Ovary (tissue), 9 donors: ENCODE measurements around the gene DNASE1. TPM values are rescaled to one million over a fixed set of nuclear protein-coding genes. Genes with fewer than 3 reads are reported as not detected.

Source experiments
- DNase-seq, 5 donors: peaks; one replicate each; pipeline ENCODE4 v3.0.0-alpha.2; 2019 to 2020
- H3K27ac ChIP-seq, 2 donors: fragments of 200-600 bp; one replicate each; pipeline versions ENCODE4 v1.5.1 to v1.8.0; 2019 to 2022
- H3K27me3 ChIP-seq: fragments of 200-600 bp; one replicate; pipeline ENCODE4 v1.8.0; 2022
- H3K36me3 ChIP-seq: fragments of 200-600 bp; sonication (generic); one replicate; pipeline ENCODE4 v1.5.1; 2019
- H3K4me1 ChIP-seq: one replicate; pipeline ENCODE4 v1.8.1; 2013; ENCODE audit warnings: mild to moderate bottlenecking, moderate library complexity; ENCODE audit not compliant: insufficient read depth
- H3K4me3 ChIP-seq: fragments of 200-600 bp; sonication (generic); one replicate; pipeline ENCODE4 v1.5.1; 2017
- H3K9me3 ChIP-seq, 2 donors: fragments of 200-600 bp in 1 of 2; sonication (generic) in 1 of 2; one replicate each; pipeline versions ENCODE4 v1.5.1 to v1.8.1; 2013 to 2019; ENCODE audit warnings: mild to moderate bottlenecking in 1 of 2, moderate library complexity in 1 of 2
- EP300 ChIP-seq: sonication (generic); formaldehyde crosslinking; IDR thresholded peaks from one replicate; pipeline ENCODE4 v1.6.1; 2017; ENCODE audit warnings: antibody characterized with exemption
- POLR2A ChIP-seq: fragments of 450-650 bp; IDR thresholded peaks from one replicate; pipeline ENCODE4 v1.6.1; 2017; ENCODE audit warnings: antibody characterized with exemption, mild to moderate bottlenecking, moderate library complexity
- WGBS, 3 donors: extraction: QIAGEN DNeasy Blood & Tissue Kit in 1 of 3; methylation state at CpG; one replicate each; pipeline versions ENCODE4 v1.1.5 to v1.1.7; 2013 to 2017; 5-methylcytosine and 5-hydroxymethylcytosine counted together
- intact Hi-C, 4 donors: fragments of 100-400 bp; cut with DNase I; formaldehyde crosslinking; loops; one replicate each; pipeline versions ENCODE4 v1.11.0 to v1.15.1; 2022 to 2023
- polyA plus RNA-seq, 2 donors: library from polyadenylated mRNA; stranded (reverse); fragments of 200-250 nt in 1 of 2; fragments of 350-450 nt in 1 of 2; fragmentation: Illumina TruSeq in 1 of 2; extraction: RNeasy Lipid Tissue Mini Kit (QIAGEN cat#74804) in 1 of 2; gene quantifications; one replicate each; pipeline ENCODE4 v1.2.3, GENCODE V29; 2013 to 2014
- total RNA-seq, 7 donors: library from RNA; depleted of rRNA in 2 of 7; stranded (reverse); fragments of >200 nt in 2 of 7; fragmentation: NEBNext Ultra II Directional in 3 of 7; extraction: Animal tissue kit (Norgen Biotek cat#: 25700) in 3 of 7; gene quantifications; one replicate each; pipeline versions ENCODE4 v1.1.0 to v1.2.4, GENCODE V29; 2016 to 2023
- TF ChIP-seq, protein P1 (sequence below), 3 donors: fragments of 450-650 bp in 2 of 3; fragments of 200-600 bp in 1 of 3; IDR thresholded peaks; one replicate each; pipeline versions ENCODE4 v1.5.1 to v1.8.0; 2016 to 2022; ENCODE audit warnings: antibody characterized with exemption in 3 of 3, mild to moderate bottlenecking in 1 of 3
- donor health status: DM: no; HTN: no; CAD: no; lungs with moderate emphysema.
- donor health status: DM: no; HTN: no; CAD: no.
- donor health status: Bipolar disorder and iron deficiency.
- donor health status: DM: yes; HTN: yes; CAD: no.
- donor health status: DM: no; HTN: no; CAD: no.
- donor health status: DM: yes; HTN: yes; CAD: no.

DNASE1 gene
- total and polyA plus RNA-seq, 9 donors: 5.8 to 17.0 (median 12.2) TPM

DNA sequence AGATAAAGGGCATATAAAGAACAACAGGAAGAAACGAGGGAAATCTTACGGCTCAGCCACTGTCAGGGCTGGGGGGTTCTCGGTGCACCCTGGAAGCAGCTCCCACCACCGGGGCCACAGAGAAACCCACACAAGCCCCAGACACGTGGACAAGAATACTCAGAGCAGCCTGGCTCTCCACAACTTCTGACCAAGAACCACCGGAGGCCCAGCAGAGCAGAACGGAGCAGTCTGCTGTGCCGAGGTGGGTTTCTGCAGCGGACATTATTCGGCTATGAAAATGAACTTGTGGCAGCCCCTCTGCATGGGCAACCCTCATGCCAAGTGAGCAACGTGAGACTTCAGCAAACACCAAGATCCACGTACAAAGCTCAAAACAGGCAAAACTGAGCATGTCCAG is 6.8 kb downstream of the DNASE1 start:
- intact Hi-C loops: no loop called here
- 83 to 89% (median 87%) methylated on average over 12 of the region's 12 CpGs for WGBS, 3 donors
- H3K4me1 ChIP-seq: no peaks in the 10 kb centered on the region
- no peak overlapping the region for H3K4me3 ChIP-seq
- no peaks in the 10 kb centered on the region for H3K36me3 ChIP-seq
- H3K27ac ChIP-seq: no peak overlapping the region
- no peak for DNase-seq
- no peaks in the 10 kb centered on the region for H3K9me3 ChIP-seq
- no peaks in the 10 kb centered on the region for H3K27me3 ChIP-seq
- no peak for TF ChIP-seq EP300
- no peak for TF ChIP-seq POLR2A
- TF ChIP-seq, protein P1, sequence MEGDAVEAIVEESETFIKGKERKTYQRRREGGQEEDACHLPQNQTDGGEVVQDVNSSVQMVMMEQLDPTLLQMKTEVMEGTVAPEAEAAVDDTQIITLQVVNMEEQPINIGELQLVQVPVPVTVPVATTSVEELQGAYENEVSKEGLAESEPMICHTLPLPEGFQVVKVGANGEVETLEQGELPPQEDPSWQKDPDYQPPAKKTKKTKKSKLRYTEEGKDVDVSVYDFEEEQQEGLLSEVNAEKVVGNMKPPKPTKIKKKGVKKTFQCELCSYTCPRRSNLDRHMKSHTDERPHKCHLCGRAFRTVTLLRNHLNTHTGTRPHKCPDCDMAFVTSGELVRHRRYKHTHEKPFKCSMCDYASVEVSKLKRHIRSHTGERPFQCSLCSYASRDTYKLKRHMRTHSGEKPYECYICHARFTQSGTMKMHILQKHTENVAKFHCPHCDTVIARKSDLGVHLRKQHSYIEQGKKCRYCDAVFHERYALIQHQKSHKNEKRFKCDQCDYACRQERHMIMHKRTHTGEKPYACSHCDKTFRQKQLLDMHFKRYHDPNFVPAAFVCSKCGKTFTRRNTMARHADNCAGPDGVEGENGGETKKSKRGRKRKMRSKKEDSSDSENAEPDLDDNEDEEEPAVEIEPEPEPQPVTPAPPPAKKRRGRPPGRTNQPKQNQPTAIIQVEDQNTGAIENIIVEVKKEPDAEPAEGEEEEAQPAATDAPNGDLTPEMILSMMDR (IDR thresholded peaks at IDR 0.05): no peak

DNA sequence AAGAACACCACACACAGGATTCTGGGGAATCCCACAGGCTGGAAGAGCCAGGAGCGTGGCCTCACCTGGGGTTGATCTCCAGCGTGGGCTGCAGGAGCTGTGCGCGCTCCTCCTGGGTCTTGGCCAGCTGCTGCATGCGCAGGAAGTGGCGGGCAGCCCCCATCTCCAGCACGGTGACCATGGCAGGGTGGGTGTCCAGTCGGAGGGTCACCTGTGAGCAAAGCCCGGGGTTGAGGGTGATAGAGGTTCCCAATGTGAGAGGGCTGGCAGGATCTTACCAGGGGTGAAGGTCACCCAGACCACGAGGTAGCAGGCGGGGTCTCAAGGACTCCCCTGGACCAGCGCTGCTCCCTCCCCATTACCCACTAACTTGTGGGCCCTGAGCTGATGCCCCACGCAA is 7.4 kb downstream of the DNASE1 start:
- Histone ChIP-seq H3K9me3 (no peaks in the 10 kb centered on the region), H3K27me3 (no peaks in the 10 kb centered on the region), H3K4me3 (no peak overlapping the region), H3K27ac (no peak overlapping the region), H3K4me1 (no peaks in the 10 kb centered on the region), H3K36me3 (no peaks in the 10 kb centered on the region)
- WGBS, 3 donors: 78 to 87% (median 81%) methylated on average over 13 of the region's 13 CpGs
- DNase-seq: no peak
- intact Hi-C loops: no loop called here
- TF ChIP-seq POLR2A (no peak), EP300 (no peak)
- TF ChIP-seq, protein P1 (IDR thresholded peaks at IDR 0.05): no peak

DNA sequence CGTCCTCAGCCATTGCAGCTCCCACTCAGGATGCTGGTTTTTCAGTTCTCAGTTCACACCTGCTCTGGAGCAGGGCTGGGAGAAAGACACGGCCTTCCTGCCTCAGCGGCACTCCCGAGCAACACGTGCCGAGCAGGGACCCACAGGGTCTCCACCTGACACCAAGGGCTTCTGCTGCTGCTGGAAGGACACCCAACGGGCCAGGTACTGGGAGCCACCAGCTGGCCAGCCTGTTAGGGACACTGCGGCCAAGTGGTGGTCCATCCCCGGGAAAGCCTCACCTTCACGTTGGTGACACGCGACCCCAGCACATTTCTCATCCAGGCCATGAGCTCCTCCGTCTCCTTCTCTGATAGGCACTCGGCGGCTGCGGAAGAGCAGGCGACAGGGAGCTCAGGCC is 8.1 kb downstream of the DNASE1 start:
- intact Hi-C loops: no loop called here
- Histone ChIP-seq H3K36me3 (no peaks in the 10 kb centered on the region), H3K27ac (no peak overlapping the region), H3K9me3 (no peaks in the 10 kb centered on the region), H3K4me3 (no peak overlapping the region), H3K27me3 (no peaks in the 10 kb centered on the region), H3K4me1 (no peaks in the 10 kb centered on the region)
- DNase-seq: peak in 1 of 5 donors; percentile 16
- TF ChIP-seq, protein P1 (IDR thresholded peaks at IDR 0.05): no peak
- TF ChIP-seq POLR2A (no peak), EP300 (no peak)
- WGBS, 3 donors: 88 to 90% (median 89%) methylated on average over 17 of the region's 17 CpGs

DNA sequence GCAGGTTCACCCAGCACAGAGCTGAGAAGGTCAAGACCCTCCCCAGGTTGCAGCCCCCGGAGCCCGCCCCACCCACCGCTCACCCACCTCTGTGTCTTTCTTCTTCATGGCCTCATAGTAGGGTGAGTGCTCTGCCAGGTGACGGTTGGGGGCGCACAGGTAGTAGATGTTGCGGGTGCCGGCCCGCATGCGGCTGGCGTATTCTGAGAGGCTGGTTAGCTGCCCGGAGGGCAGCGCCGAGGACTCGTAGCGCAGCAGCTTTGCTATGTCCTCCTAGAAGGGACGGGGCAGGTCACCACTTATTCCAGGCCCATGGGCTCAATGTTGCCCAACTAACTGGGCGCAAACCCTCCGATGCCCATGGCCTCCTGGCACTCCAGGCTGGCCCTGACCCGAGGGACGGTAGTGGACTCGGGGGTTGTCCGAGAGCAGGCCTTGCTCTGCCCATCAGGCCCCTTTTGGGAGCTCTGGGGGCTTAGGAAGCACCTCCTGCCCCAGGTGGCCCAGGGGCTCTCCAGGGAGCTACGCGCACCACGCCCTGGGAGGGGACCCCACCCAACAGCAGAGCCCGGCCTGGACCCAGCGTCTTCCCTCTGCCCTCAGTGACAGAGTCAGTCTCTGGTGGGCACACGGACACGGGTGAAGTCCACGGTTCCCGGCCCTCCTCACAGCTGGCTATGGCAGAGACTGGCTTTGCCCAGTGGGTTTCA is 9.9 kb downstream of the DNASE1 start:
- WGBS, 3 donors: 92 to 96% (median 95%) methylated on average over 29 to 31 of the region's 31 CpGs
- DNase-seq: no peak

More for the DNA sequence above, 9.9 kb downstream of the DNASE1 start:
- no peak overlapping the region for H3K4me3 ChIP-seq
- intact Hi-C loops: no loop called here
- H3K4me1 ChIP-seq: no peaks in the 10 kb centered on the region
- no peaks in the 10 kb centered on the region for H3K27me3 ChIP-seq
- no peak overlapping the region for H3K27ac ChIP-seq
- no peaks in the 10 kb centered on the region for H3K36me3 ChIP-seq
- no peaks in the 10 kb centered on the region for H3K9me3 ChIP-seq
- TF ChIP-seq, protein P1 (IDR thresholded peaks at IDR 0.05): no peak
- TF ChIP-seq EP300 (no peak), POLR2A (no peak)
